Activated T-helper 2 cell treated with anti-CD3 and anti-CD28 coated beads, Interferon-gamma antibody, Interleukin-2, Interleukin-4, amounts not matched to agents 10 μg/mL and 5 μg/mL and 100 μg/mL, durations not matched to agents 14 hours and 24 hours and 36 hours (primary cell): Measurements from ENCODE around the gene PGAP2. TPM values are rescaled to one million over a fixed set of nuclear protein-coding genes. Genes with fewer than 3 reads are reported as not detected.
"Not testable (repeated sequence)": the region's sequence is repeated elsewhere in the genome, so short reads cannot be mapped to it uniquely, and the experiment has no call there.

Experiments used
- DNase-seq: peaks from one replicate; pipeline ENCODE4 v3.0.0; 2021; ENCODE audit warnings: low spot score
- H3K27ac Mint-ChIP-seq: one replicate; pipeline ENCODE4 v1.8.0; 2021; ENCODE audit warnings: mixed read lengths
- H3K27me3 Mint-ChIP-seq: one replicate; pipeline ENCODE4 v1.8.0; 2021; ENCODE audit warnings: low read depth, mixed read lengths
- H3K36me3 Mint-ChIP-seq: one replicate; pipeline ENCODE4 v1.8.0; 2021; ENCODE audit warnings: low read depth, mixed read lengths
- H3K4me1 Mint-ChIP-seq: one replicate; pipeline ENCODE4 v1.8.0; 2021; ENCODE audit warnings: low read depth, mixed read lengths
- H3K4me3 Mint-ChIP-seq: one replicate; pipeline ENCODE4 v1.8.0; 2021; ENCODE audit warnings: low read depth, mild to moderate bottlenecking, moderate library complexity, mixed read lengths
- H3K9me3 Mint-ChIP-seq: one replicate; pipeline ENCODE4 v1.8.0; 2021; ENCODE audit warnings: mixed read lengths
- intact Hi-C: fragments of 100-400 bp; cut with micrococcal nuclease; formaldehyde crosslinking; loops from one replicate; pipeline ENCODE4 v1.15.1; 2023
- total RNA-seq: library from RNA; stranded (reverse); gene quantifications from 2 replicates; pipeline ENCODE4 v1.2.3, GENCODE V29; 2022

The PGAP2 gene
- total RNA-seq, 1 donor from 2014 or later: 23.8 TPM

GRCh38 chr11:3855808-3856491, 47.6 kb downstream of the PGAP2 start:
- H3K9me3 Mint-ChIP-seq: no peaks in the 10 kb centered on the region
- H3K4me3 Mint-ChIP-seq: peak overlapping the region; percentile 99
- intact Hi-C loops: loop anchor here (2.0 to 5.0 kb wide), 3 partner anchors 15 to 91 kb away; no protein-coding TSS in a partner anchor
- peak overlapping the region; percentile 90 for H3K27ac Mint-ChIP-seq
- no peaks in the 10 kb centered on the region for H3K27me3 Mint-ChIP-seq
- peaks cover 59% of the 10 kb centered on the region for H3K4me1 Mint-ChIP-seq
- H3K36me3 Mint-ChIP-seq: peaks cover 26% of the 10 kb centered on the region
- no peak for DNase-seq

GRCh38 chr11:3856856-3857553, 48.6 kb downstream of the PGAP2 start:
- peak overlapping the region; percentile 90 for H3K27ac Mint-ChIP-seq
- no peak for DNase-seq
- H3K9me3 Mint-ChIP-seq: no peaks in the 10 kb centered on the region
- intact Hi-C loops: loop anchor here (5.0 kb wide), 1 partner anchor 90 kb away; no protein-coding TSS in a partner anchor
- H3K27me3 Mint-ChIP-seq: no peaks in the 10 kb centered on the region
- H3K4me1 Mint-ChIP-seq: peaks cover 66% of the 10 kb centered on the region
- H3K36me3 Mint-ChIP-seq: peaks cover 26% of the 10 kb centered on the region
- peak overlapping the region; percentile 99 for H3K4me3 Mint-ChIP-seq

GRCh38 chr11:3857628-3858027, 49.3 kb downstream of the PGAP2 start:
- Mint-ChIP-seq H3K27me3 (no peaks in the 10 kb centered on the region), H3K27ac (peak overlapping the region; percentile 78), H3K4me3 (peak overlapping the region; percentile 99), H3K4me1 (peaks cover 69% of the 10 kb centered on the region), H3K9me3 (no peaks in the 10 kb centered on the region), H3K36me3 (peaks cover 30% of the 10 kb centered on the region)
- DNase-seq: no peak
- intact Hi-C loops: loop anchor here (5.0 kb wide), 1 partner anchor 90 kb away; no protein-coding TSS in a partner anchor

- H3K4me1 Mint-ChIP-seq: peaks cover 61% of the 10 kb centered on the region
- intact Hi-C loops: loop anchor here (5.0 kb wide), 1 partner anchor 88 kb away; no protein-coding TSS in a partner anchor
- H3K4me3 Mint-ChIP-seq: peak overlapping the region; percentile 99
- no peaks in the 10 kb centered on the region for H3K27me3 Mint-ChIP-seq
- no peaks in the 10 kb centered on the region for H3K9me3 Mint-ChIP-seq
- peaks cover 41% of the 10 kb centered on the region for H3K36me3 Mint-ChIP-seq
- no peak for DNase-seq
- peak overlapping the region; percentile 91 for H3K27ac Mint-ChIP-seq
Measured at GRCh38 chr11:3859373-3859881, 51.1 kb downstream of the PGAP2 start.

GRCh38 chr11:3860375-3860774, 52.0 kb downstream of the PGAP2 start:
- Mint-ChIP-seq H3K9me3 (no peaks in the 10 kb centered on the region), H3K36me3 (peaks cover 46% of the 10 kb centered on the region), H3K4me3 (peak overlapping the region; percentile 99), H3K27me3 (no peaks in the 10 kb centered on the region), H3K4me1 (peaks cover 68% of the 10 kb centered on the region), H3K27ac (peak overlapping the region; percentile 91)
- DNase-seq: no peak
- intact Hi-C loops: loop anchor here (1.0 to 2.0 kb wide), 4 partner anchors 21 to 124 kb away; no protein-coding TSS in a partner anchor

- DNase-seq, H3K27me3 Mint-ChIP-seq, H3K9me3 Mint-ChIP-seq: not testable (repeated sequence)
- Mint-ChIP-seq H3K4me3 (peak overlapping the region; percentile 99), H3K36me3 (peaks cover 46% of the 10 kb centered on the region), H3K4me1 (peaks cover 73% of the 10 kb centered on the region), H3K27ac (peak overlapping the region; percentile 91)
- intact Hi-C loops: loop anchor here (1.0 to 2.0 kb wide), 5 partner anchors 18 to 124 kb away; no protein-coding TSS in a partner anchor
Measured at GRCh38 chr11:3860898-3861393, 52.6 kb downstream of the PGAP2 start.

GRCh38 chr11:3861683-3862082, 53.3 kb downstream of the PGAP2 start:
- peaks cover 40% of the 10 kb centered on the region for H3K36me3 Mint-ChIP-seq
- no peaks in the 10 kb centered on the region for H3K27me3 Mint-ChIP-seq
- no peaks in the 10 kb centered on the region for H3K9me3 Mint-ChIP-seq
- H3K27ac Mint-ChIP-seq: peak overlapping the region; percentile 91
- intact Hi-C loops: loop anchor here (1.0 to 2.0 kb wide), 4 partner anchors 18 to 123 kb away; no protein-coding TSS in a partner anchor
- DNase-seq: no peak
- H3K4me1 Mint-ChIP-seq: peaks cover 80% of the 10 kb centered on the region
- peak overlapping the region; percentile 99 for H3K4me3 Mint-ChIP-seq

GRCh38 chr11:3865388-3866193, 57.2 kb downstream of the PGAP2 start:
- no peak for DNase-seq
- intact Hi-C loops: no loop called here
- Mint-ChIP-seq H3K27me3 (no peaks in the 10 kb centered on the region), H3K27ac (peak overlapping the region; percentile 74), H3K4me3 (peak overlapping the region; percentile 15), H3K4me1 (peaks cover 77% of the 10 kb centered on the region), H3K36me3 (peaks cover 31% of the 10 kb centered on the region), H3K9me3 (no peaks in the 10 kb centered on the region)

- H3K36me3 Mint-ChIP-seq: peaks cover 34% of the 10 kb centered on the region
Measured at GRCh38 chr11:3866206-3866605, 57.8 kb downstream of the PGAP2 start.

GRCh38 chr11:3866836-3867208, 58.5 kb downstream of the PGAP2 start:
- H3K9me3 Mint-ChIP-seq: no peaks in the 10 kb centered on the region
- peaks cover 39% of the 10 kb centered on the region for H3K36me3 Mint-ChIP-seq
- H3K27ac Mint-ChIP-seq: peak overlapping the region; percentile 82
- H3K4me1 Mint-ChIP-seq: peaks cover 77% of the 10 kb centered on the region
- intact Hi-C loops: no loop called here
- DNase-seq: no peak
- H3K4me3 Mint-ChIP-seq: peak overlapping the region; percentile 34
- H3K27me3 Mint-ChIP-seq: no peaks in the 10 kb centered on the region

More at GRCh38 chr11:3866206-3866605, 57.8 kb downstream of the PGAP2 start:
- no peaks in the 10 kb centered on the region for H3K27me3 Mint-ChIP-seq
- H3K4me1 Mint-ChIP-seq: peaks cover 76% of the 10 kb centered on the region
- peak overlapping the region; percentile 13 for H3K4me3 Mint-ChIP-seq
- no peak for DNase-seq
- peak overlapping the region; percentile 74 for H3K27ac Mint-ChIP-seq
- intact Hi-C loops: no loop called here
- no peaks in the 10 kb centered on the region for H3K9me3 Mint-ChIP-seq

- peaks cover 35% of the 10 kb centered on the region for H3K36me3 Mint-ChIP-seq
- no peaks in the 10 kb centered on the region for H3K27me3 Mint-ChIP-seq
- intact Hi-C loops: no loop called here
- peak overlapping the region; percentile 34 for H3K4me3 Mint-ChIP-seq
- peaks cover 74% of the 10 kb centered on the region for H3K4me1 Mint-ChIP-seq
- H3K27ac Mint-ChIP-seq: peak overlapping the region; percentile 82
- DNase-seq: no peak
- no peaks in the 10 kb centered on the region for H3K9me3 Mint-ChIP-seq
Measured at GRCh38 chr11:3867209-3868091, 59.1 kb downstream of the PGAP2 start.
